Fibroblast of mammary gland (primary cell): Measurements from ENCODE around the gene TM4SF20.

Experiments
- DNase-seq: peaks from one replicate; pipeline ENCODE4 v3.0.0-alpha.2; 2010; ENCODE audit warnings: low read depth
- H3K4me3 ChIP-seq: 2 replicates; pipeline ENCODE4 v1.5.1; 2011; ENCODE audit warnings: low read depth, mild to moderate bottlenecking, low read length, moderate library complexity; ENCODE audit not compliant: control insufficient read depth
- CTCF ChIP-seq: conservative IDR thresholded peaks from 2 replicates; pipeline ENCODE4 v1.5.1; 2011; ENCODE audit warnings: low read depth, low read length, inconsistent platforms; ENCODE audit not compliant: control insufficient read depth, insufficient read depth

Gene TM4SF20

GRCh38 chr2:227339098-227339599 is 40.0 kb downstream of the TM4SF20 start:
- DNase-seq: no peak
- H3K4me3 ChIP-seq: no peak overlapping the region
- TF ChIP-seq CTCF: no peak

- H3K4me3 ChIP-seq: no peak overlapping the region
- DNase-seq: no peak
- no peak for TF ChIP-seq CTCF
These were observed 41.7 kb downstream of the TM4SF20 start for GRCh38 chr2:227337442-227337841.

- no peak overlapping the region for H3K4me3 ChIP-seq
- DNase-seq: no peak
- no peak for TF ChIP-seq CTCF
These were observed 43.4 kb downstream of the TM4SF20 start for GRCh38 chr2:227335713-227336112.

- H3K4me3 ChIP-seq: peak overlapping the region; percentile 97
- no peak for DNase-seq
- no peak for TF ChIP-seq CTCF
These were observed 52.3 kb downstream of the TM4SF20 start for GRCh38 chr2:227326783-227327182.

GRCh38 chr2:227325839-227326195 is 53.3 kb downstream of the TM4SF20 start:
- no peak for TF ChIP-seq CTCF
- peak overlapping the region; percentile 97 for H3K4me3 ChIP-seq
- peak; percentile 53 for DNase-seq

GRCh38 chr2:227324995-227325838 is 53.9 kb downstream of the TM4SF20 start, which contains the start of gene MFF:
TSS of gene MFF (plus strand) at chr2:227325251. CDS start at chr2:227330666, 5,415 bp downstream.
- DNase-seq: peak; percentile 91
- H3K4me3 ChIP-seq: peak within 1 kb of the TSS; percentile 97
- TF ChIP-seq CTCF: no peak

- TF ChIP-seq CTCF: no peak
- H3K4me3 ChIP-seq: peak overlapping the region; percentile 97
- no peak for DNase-seq
These were observed 54.5 kb downstream of the TM4SF20 start for GRCh38 chr2:227324642-227324994.
